ENCODE results near the gene DDO.

DNA sequence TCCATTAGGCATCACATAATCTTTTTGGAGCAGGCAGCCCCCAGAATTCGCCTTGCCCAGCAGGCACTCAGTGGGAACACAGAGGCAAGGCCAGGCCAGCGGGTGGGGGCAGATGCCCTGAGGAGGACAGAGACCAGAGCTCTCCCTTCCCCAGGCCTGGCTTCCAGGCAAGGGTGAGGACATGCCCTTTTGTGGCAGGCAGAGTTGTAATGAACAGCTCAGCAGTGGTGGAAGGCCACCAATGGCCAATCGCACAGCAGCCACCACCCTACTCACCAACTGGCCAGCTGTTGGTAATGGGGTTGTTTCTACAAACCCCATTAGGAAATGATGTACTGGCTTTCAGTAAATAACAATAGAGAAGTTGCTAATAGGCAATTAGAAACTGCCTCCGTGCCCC is 15.4 kb upstream of the DDO start:
- TF ChIP-seq, protein P1, sequence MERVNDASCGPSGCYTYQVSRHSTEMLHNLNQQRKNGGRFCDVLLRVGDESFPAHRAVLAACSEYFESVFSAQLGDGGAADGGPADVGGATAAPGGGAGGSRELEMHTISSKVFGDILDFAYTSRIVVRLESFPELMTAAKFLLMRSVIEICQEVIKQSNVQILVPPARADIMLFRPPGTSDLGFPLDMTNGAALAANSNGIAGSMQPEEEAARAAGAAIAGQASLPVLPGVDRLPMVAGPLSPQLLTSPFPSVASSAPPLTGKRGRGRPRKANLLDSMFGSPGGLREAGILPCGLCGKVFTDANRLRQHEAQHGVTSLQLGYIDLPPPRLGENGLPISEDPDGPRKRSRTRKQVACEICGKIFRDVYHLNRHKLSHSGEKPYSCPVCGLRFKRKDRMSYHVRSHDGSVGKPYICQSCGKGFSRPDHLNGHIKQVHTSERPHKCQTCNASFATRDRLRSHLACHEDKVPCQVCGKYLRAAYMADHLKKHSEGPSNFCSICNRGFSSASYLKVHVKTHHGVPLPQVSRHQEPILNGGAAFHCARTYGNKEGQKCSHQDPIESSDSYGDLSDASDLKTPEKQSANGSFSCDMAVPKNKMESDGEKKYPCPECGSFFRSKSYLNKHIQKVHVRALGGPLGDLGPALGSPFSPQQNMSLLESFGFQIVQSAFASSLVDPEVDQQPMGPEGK (CRISPR knock-in tag; IDR thresholded peaks at IDR 0.05; ENCODE audit: borderline replicate concordance) = no peak
- TF ChIP-seq, protein P2, sequence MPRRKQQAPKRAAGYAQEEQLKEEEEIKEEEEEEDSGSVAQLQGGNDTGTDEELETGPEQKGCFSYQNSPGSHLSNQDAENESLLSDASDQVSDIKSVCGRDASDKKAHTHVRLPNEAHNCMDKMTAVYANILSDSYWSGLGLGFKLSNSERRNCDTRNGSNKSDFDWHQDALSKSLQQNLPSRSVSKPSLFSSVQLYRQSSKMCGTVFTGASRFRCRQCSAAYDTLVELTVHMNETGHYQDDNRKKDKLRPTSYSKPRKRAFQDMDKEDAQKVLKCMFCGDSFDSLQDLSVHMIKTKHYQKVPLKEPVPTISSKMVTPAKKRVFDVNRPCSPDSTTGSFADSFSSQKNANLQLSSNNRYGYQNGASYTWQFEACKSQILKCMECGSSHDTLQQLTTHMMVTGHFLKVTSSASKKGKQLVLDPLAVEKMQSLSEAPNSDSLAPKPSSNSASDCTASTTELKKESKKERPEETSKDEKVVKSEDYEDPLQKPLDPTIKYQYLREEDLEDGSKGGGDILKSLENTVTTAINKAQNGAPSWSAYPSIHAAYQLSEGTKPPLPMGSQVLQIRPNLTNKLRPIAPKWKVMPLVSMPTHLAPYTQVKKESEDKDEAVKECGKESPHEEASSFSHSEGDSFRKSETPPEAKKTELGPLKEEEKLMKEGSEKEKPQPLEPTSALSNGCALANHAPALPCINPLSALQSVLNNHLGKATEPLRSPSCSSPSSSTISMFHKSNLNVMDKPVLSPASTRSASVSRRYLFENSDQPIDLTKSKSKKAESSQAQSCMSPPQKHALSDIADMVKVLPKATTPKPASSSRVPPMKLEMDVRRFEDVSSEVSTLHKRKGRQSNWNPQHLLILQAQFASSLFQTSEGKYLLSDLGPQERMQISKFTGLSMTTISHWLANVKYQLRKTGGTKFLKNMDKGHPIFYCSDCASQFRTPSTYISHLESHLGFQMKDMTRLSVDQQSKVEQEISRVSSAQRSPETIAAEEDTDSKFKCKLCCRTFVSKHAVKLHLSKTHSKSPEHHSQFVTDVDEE (CRISPR knock-in tag; IDR thresholded peaks at IDR 0.05) = no peak
- TF ChIP-seq OSR1 (CRISPR knock-in tag; IDR thresholded peaks at IDR 0.05) (no peak), ZFP30 (CRISPR knock-in tag; IDR thresholded peaks at IDR 0.05) (no peak), ZNF70 (CRISPR knock-in tag; IDR thresholded peaks at IDR 0.05) (no peak), RARB (CRISPR knock-in tag; IDR thresholded peaks at IDR 0.05) (no peak), GLIS3 (CRISPR knock-in tag; IDR thresholded peaks at IDR 0.05) (no peak), ARNTL (CRISPR knock-in tag; IDR thresholded peaks at IDR 0.05; ENCODE audit: borderline replicate concordance, low read depth) (no peak), ISL1 (CRISPR knock-in tag; IDR thresholded peaks at IDR 0.05) (no peak)
- TF ChIP-seq, protein P3, sequence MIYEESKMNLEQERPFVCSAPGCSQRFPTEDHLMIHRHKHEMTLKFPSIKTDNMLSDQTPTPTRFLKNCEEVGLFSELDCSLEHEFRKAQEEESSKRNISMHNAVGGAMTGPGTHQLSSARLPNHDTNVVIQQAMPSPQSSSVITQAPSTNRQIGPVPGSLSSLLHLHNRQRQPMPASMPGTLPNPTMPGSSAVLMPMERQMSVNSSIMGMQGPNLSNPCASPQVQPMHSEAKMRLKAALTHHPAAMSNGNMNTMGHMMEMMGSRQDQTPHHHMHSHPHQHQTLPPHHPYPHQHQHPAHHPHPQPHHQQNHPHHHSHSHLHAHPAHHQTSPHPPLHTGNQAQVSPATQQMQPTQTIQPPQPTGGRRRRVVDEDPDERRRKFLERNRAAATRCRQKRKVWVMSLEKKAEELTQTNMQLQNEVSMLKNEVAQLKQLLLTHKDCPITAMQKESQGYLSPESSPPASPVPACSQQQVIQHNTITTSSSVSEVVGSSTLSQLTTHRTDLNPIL (CRISPR knock-in tag; IDR thresholded peaks at IDR 0.05; ENCODE audit: low read depth) = no peak

All from SK-N-SH treated with all-trans-retinoic acid at 6 μM for 48 hours (cell line).